NCI-H1105 (cell line): Measurements from ENCODE around the gene RAB2B.
"Not testable (repeated sequence)": the region's sequence is repeated elsewhere in the genome, so short reads cannot be mapped to it uniquely, and the experiment has no call there.

Experiments used
- DNase-seq: peaks from one replicate; lab custom pipeline; 2025; lab: John Stamatoyannopoulos, UW

RAB2B gene

DNA sequence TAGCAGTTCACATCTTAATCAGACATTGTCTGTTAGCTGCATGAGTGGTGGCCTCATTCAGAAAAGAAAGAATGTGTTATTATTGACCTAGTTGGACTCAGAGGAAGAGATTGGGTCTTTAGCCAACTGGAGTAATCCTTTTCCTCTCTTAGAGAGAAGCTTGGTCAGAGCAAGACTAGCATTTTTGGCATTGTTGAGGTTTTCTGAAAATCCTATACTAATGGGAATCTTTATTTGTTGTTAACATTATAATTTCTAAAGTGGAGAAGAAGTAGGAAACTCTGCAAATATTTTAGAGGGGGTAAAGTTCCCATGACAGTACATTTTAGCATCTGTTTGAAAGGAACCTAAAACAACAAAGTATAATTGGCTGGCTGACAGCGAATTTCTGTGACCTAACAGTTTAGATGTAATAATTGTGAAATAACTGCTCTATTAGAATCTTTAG is 9.9 kb upstream of the RAB2B start:
- DNase-seq: no peak

- peak; percentile 90 for DNase-seq
Measured at GRCh38 chr14:21476523-21476924, 235 bp downstream of the RAB2B start.

- no peak for DNase-seq
Measured at GRCh38 chr14:21475767-21476522, 814 bp downstream of the RAB2B start.

DNA sequence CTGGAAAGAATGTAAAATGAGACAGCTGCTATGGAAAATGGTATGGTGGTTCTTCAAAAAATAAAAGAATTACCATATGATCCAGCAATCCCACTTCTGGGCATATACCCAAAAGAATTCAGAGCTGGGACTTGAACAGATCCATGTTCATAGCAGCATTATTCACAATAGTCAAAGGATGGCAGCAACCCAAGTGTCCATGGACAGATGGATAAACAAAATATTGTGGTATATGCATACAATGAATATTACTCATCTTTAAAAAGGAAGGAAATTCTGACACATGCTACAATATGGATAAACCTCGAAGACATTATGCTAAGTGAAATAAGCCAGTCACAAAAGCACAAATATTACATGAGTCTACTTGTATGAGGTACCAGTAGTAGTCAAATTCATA is 9.1 kb downstream of the RAB2B start:
- DNase-seq: no peak

DNA sequence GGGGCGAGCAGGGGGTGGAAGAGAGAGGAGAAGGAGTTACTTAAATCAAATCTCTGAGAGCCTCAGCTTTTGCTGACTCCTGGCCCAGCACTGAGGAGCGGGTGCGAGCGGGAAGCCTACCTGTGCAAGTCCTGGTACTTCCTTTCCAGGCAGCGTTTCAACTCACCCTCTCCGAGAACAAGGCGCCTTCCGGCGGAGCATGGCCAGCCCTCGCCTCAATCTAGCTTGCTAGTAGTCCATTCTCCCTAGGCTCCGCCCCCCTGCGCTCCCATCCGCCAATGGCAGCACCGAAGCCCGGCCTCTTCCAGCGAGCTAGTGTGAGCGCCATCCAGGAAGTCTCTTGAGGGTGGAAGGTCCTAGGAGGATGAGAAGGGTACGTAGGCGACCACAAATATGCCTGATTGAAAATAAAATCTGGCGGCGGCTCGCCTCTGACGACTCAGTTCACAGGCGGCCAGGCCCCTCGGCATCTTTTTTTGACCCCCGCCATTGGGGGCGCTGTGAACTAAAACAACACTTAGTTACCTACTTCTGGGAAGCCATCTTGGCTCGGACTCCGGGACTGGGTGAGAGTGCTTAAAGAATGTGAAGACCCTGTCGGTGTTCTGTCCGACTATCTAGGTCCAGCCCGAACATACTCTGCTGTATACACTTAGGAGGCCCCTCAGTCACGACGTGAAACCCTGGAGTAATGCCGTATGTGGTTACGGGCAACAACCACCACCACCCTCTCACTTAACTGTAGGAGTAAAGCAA is 20.7 kb downstream of the RAB2B start, which contains the start of gene CHD8:
CHD8 (minus strand) TSS at position 212 of the 756 bp plus-strand sequence. CDS start 24,480 bp downstream, outside the sequence.
- peak; percentile 99 for DNase-seq

- no peak for DNase-seq
Measured at GRCh38 chr14:21455592-21455911, 21.2 kb downstream of the RAB2B start.

DNA sequence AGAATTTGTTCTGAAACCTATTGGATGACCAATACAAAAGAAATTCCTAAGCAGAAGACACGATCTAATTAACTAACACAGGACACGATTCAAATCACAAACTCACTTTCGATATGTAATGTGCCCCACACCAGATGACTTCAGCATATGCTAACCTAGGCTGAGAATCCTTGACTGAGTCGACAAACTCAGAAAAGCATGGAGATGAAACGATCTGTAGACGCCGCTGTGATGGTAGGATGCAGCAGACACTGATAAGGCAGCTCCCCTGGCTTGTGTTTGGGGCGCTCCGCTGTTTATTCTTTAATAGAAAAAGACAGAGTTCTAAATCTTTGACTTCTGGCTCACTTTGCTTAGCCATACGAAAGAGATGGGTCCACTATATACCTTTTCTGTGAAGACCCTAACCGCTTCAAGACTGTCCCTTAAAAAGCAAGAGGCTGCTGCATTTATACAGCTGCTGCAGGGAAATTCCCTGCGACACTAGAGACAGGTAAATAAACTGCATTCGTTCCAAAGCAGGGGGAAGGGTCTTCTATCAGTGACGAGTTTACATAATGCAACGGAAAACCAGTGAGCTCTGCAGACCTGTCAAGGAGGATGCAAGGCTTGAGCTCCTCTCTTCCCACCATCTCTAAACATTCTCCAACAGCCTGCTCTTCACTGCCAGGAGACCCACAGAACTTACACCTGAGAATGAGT is 21.8 kb downstream of the RAB2B start:
- DNase-seq: no peak

DNA sequence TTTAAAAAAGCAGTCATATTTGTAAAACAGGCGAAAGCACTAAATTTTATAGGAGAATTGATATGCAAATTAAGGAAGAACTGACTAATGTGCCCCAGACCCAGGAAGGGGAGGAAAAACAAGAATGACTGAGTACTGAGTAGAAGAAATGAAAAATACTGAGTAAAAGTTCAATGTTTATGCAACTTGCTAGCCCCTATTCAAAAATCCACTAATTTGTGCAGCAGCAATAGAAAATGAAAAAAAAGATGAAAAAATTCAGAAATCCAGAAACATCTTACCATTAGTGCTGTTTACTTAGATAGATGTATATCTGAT is 26.9 kb downstream of the RAB2B start:
- DNase-seq: no peak

DNA sequence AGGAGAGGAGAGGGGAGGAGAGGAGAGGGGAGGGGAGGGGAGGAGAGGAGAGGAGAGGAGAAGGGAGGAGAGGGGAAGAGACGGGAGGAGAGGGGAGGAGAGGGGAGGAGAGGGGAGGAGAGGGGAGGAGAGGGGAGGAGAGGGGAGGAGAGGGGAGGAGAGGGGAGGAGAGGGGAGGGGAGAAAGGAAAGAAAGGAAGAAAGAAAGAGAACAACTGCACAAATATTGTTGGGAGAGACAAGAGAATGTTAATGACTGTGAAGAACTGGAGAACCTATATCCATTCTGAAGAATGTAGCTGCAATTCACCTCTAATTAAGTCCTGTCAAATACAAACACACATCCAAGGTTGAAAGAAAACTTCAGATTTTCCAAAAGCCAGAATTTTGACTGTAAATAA is 34.1 kb downstream of the RAB2B start:
- not testable (repeated sequence) for DNase-seq

GRCh38 chr14:21440859-21441258 is 35.9 kb downstream of the RAB2B start:
- no peak for DNase-seq

GRCh38 chr14:21437063-21437901 is 39.5 kb downstream of the RAB2B start:
- peak; percentile 99 for DNase-seq

- peak; percentile 16 for DNase-seq
Measured at GRCh38 chr14:21436567-21437062, 40.1 kb downstream of the RAB2B start.

GRCh38 chr14:21431126-21431525 is 45.6 kb downstream of the RAB2B start:
- DNase-seq: no peak

DNA sequence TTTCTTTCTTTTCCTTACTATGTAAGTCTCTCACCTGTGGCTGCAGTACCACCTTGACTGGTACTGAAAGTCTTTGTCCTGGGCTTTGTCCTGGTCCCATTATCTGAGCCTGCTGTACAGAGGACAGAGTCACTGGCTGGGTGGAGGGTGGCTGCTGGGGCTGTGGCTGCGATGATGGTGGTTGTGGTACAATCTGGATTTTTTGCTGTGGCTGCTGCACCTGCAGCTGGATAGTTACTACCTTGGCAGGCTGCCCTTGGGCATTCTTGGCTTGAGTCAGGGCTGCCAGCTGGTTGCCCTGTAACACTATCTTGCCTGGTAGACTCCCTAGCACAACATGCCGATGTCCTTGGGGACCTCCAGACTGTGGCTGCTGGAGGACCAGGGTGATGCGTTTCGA is 47.8 kb downstream of the RAB2B start:
- DNase-seq: peak; percentile 89

- DNase-seq: no peak
Measured at GRCh38 chr14:21426692-21427091, 50.1 kb downstream of the RAB2B start.

- no peak for DNase-seq
Measured at GRCh38 chr14:21419528-21419927, 57.2 kb downstream of the RAB2B start.

DNA sequence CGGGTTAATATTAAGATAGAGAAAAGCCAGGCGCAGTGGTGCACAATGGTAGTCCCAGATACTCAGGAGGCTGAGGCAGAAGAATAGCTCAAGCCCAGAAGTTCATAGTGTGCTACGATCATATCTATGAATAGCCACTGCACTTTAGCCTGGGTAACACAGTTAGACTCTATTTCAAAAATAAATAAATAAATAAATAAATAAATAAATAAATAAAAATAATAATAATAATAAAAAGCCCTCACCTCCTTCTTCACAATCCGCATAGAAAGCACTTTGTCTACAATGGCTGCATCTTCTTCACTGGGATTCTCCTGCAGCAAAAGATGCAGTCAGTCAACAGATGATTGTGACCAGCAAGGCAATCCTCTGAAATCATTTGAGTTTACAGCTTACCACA is 61.4 kb downstream of the RAB2B start:
- no peak for DNase-seq

- no peak for DNase-seq
Measured at GRCh38 chr14:21414137-21414631, 62.6 kb downstream of the RAB2B start.
